HT-29 (cell line): ENCODE data around the gene MAN1B1. TPM values are rescaled to one million over a fixed set of nuclear protein-coding genes. Genes with fewer than 3 reads are reported as not detected.
A peak's percentile ranks its signal among the peaks of the same experiment; 100 is the strongest.
"Not testable (repeated sequence)": the region's sequence is repeated elsewhere in the genome, so short reads cannot be mapped to it uniquely, and the experiment has no call there.

ENCODE experiments used
- DNase-seq: peaks from one replicate; pipeline ENCODE4 v3.0.0-alpha.2; 2015; ENCODE audit warnings: low spot score
- total RNA-seq: library from RNA; depleted of rRNA; stranded (reverse); fragments of >200 nt; shearing (Covaris generic); gene quantifications from 2 replicates; pipeline ENCODE4 v1.2.3, GENCODE V29; 2014

The MAN1B1 gene
- total RNA-seq, 1 experiment from 2014 or later = 104 TPM

DNA sequence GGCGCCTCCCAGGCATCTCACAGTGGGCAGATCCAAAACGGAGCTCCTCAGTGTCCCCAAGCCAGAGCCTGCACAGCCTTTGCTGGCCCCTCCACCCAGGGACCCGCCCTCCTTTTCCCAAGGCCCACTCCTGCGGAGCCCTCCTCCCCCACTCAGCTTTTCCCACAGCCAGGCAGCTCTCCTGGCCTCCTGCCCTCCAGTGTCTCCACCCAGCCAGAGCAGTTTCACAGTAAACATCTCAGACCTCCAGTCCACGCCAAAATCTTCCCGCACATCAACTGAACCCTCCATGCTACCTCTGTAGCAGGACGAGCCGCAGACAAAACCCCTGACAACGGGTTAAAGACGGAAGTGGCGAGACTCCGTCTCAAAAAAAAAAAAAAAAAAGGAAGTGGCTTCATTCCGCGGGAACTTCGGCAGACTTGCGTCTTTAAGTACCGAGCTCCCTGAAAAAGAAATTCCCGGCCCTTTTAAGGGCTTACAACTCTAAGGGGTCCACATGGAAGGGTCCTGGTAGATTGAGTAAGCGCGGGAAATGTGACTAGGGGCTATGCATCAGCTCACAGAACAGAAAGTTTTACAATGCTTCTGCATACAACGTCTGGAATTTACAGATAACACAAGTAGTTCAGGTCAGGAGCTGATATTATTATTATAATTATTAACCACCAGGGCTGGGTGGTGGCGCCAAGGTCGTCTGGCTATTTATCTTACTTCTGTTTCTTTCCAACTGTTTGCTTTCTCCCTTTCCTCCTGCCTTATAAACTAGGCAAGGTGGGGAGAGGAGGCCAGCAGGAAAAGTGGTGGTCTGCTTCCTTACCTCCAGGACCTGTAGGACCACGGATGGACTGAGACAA, 40.7 kb downstream of the MAN1B1 start:
- peak; percentile 46 for DNase-seq

DNA sequence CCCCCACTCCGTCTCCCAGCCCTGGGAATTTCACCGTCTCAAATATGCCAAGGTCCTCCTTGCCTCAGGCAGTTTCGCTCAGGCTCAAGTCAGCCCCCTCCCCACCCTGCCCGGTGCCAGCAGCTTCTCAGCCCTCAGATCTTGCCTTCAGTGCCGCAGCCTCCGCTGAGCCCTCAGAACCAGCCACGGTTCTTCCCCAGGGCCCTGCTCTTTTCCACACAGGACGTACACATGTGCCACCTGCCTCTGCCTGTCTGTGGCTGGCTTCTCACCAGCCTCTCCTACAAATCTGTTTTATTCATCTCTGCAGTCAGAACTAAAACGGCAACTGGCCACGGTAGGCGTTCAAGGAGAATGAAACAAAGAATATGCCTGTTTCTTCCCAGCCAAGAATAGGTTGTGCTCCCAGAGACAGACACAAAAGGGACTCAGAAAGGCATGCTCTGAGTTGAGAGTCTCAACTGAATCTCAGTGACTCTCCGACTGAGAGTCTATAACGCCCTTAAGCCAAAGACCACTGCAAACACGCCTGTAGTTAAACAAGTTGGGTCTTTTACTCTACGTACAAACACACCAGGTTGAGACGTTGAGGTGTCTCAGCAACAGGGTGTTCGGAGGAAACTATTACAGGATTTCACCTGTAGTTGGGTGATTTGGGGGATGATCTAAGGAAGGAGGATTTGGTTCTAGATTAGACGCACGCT, 41.5 kb downstream of the MAN1B1 start:
- peak; percentile 44 for DNase-seq

DNA sequence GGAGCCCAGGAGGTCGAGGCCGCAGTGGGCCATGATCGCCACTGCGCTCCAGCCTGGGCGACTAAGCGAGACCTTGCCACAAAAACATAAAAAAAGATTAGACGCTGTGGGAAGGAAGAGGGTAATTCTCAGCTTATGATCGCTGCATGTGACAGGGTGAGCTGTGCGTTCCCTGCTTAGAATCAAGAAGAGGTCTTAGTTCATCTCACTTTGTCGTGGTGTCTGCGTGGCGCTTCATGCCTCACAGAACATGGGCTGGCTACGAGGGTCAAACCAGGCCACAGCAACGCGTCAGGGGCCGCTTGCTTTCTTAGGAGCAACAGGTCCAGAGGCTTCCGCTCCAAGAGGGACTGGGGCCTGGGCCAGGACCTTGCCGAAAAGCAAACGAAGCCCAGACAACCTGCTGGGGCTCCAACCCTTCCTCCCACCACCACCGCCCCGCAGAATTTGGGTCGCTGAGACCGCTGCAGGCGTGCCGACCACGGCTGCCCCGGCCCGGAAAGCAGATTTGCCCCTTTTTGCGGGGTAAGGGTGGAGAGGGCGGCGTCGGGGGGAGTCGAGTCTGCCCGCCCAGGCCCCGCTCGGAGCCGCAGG, 42.2 kb downstream of the MAN1B1 start:
- peak; percentile 38 for DNase-seq

DNA sequence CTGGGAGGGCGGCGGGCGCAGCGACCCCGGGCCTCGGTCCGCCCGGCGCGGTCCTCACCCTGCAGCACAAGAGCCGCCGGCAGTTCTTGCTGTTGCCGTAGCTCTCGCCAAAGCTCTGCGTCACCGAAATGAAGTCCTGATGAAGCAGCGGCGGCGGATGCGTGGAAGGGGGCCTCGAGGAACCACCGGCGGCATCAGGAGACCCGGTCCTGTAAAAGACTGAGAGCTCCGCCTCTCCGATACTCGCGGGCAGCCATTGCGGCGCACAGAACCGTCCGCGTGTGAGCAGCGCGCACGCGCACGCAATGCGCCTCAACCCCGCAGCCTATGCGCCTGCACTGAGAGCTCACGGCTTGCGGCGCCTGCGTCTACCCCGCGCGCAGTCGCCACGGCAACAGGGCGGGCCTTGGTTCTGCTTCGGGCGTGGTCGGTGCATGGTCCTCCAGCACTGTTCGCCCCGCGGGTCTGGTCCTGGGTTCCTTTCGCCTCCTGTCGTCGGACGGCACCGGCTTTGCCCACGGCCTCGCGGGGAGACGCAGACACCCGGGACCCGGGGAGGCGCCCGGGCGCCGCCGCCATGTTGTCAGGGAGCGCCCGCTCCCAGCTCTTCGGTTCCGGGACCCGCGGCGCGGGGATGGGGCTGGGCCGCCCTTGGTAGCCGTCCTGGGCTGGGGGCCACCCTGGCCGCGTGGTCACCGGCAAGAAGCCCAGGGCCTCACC, 42.8 kb downstream of the MAN1B1 start:
- DNase-seq = peak; percentile 85

DNA sequence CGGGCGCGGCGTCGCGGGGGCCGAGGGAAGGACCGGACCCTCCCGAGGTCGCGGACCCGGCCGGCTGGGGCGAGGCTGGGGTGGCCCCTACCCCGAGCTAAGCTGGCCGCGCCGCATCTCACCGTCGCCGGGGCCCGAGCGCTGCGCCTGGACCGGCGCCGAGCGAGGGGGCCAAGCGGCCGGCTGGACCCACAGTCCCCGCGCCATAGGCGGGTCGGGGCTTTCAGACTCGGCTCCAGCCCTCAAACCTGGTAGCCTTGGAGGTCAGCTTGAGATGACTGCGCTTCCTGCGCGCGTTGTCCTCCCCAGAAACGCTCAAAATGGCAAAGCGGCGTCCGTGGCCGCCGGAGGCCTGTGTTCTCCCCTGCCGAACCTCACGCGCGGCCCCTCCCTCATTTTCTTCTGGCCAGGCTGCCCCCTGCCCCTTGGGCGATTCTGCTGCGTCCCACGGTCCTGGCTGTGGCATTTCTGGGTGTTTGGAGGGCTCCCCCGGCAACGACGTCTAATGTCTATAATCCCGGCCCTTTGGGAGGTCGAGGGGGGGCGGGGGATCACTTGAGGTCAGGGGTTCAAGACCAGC, 43.5 kb downstream of the MAN1B1 start:
- no peak for DNase-seq

DNA sequence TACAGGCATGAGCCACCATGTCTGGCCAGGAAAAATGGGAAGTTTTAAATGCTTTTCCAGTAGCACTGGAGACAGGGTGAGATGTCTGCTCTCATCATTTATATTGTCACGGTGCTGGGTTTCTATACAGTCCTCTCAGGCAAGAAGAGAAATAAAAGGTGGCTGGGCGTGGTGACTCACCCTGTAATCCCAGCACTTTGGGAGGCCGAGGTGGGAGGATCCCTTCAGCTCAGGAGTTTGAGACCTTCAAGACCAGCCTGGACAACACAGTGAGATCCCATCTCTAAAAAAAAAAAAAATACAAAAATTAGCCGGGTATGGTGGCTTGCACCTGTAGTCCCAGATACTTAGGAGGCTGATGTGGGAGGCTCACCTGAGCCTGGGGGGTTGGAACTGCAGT, 47.4 kb downstream of the MAN1B1 start:
- DNase-seq = no peak

DNA sequence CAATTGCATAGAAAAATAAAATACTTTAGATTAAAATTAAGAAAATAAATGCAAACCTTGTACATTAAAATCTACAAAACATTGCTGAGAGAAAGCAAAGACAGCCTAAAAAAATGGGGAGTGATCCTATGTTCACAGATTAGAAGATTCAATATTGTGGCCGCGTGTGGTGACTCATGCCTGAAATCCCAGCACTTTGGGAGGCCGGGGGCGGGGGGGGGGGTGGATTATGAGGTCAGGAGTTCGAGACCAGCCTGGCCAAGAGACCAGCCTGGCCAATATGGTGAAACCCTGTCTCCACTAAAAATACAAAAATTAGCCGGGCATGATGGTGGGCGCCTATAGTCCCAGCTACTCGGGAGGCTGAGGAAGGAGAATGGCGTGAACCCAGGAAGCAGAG, 48.4 kb downstream of the MAN1B1 start:
- DNase-seq = not testable (repeated sequence)

DNA sequence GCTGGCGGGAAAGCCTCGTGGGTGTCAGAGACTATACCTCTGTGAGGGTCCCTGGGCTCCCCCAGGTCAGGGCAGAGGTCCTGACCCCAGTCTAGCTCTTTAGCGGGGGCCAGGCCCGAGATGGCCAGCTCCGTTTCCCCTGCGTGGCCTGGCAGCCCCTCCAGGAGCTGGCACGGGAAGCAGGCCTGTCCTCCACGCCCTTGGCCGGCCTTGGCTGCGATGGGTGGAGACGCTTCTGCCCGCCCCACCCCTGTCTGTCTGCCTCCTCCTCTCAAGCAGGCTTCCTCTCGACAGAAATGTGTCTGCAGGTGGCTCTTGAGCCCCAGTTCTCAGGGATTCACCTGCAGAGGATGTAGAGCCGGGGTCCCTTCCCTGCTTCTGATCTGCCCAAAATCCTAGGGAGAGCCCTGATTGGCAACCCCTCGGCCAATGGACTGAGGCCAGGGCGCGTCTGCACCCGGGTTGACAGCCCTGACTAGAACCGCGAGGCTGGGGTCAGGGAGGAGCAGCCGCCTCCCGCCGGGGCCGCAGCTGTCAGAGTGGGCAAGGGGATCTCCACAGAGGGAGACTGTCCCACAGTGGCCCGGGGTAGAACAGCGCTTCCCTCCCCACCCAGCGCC, 49.6 kb downstream of the MAN1B1 start:
- no peak for DNase-seq

DNA sequence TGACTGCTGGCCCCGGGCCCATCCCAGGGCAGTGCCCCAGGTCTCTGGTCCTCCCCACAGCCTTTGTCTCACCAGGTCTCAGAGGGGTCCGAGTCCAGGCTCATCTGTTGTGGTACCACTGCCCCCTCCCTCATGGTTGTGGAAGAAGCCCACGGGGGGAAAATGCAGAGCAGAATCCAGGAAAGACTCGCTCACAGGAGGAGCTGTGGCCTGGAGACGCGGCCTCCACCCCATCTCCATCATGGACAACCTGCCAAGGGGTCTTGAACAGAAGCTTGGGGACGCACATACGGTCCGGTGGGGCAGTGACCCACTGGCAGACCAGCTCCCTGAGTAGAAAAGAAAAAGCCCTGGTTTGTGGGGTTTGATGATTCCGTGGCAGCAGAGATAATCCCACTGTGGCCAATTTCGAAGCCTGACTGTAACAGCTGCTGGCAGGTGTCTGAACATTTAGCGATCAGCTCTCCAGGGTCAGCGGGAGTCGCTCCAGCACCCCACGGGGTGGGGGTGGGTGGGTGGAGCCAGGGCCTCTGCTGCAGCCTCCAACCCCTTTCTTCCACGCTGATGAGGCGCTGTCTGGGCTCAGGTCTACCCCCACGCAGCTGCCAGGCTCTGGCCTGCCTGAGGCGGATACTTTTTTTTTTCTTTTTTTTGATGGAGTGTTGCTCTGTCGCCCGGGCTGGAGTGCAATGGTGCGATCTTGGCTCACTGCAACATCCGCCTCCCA, 50.3 kb downstream of the MAN1B1 start:
- DNase-seq = no peak

DNA sequence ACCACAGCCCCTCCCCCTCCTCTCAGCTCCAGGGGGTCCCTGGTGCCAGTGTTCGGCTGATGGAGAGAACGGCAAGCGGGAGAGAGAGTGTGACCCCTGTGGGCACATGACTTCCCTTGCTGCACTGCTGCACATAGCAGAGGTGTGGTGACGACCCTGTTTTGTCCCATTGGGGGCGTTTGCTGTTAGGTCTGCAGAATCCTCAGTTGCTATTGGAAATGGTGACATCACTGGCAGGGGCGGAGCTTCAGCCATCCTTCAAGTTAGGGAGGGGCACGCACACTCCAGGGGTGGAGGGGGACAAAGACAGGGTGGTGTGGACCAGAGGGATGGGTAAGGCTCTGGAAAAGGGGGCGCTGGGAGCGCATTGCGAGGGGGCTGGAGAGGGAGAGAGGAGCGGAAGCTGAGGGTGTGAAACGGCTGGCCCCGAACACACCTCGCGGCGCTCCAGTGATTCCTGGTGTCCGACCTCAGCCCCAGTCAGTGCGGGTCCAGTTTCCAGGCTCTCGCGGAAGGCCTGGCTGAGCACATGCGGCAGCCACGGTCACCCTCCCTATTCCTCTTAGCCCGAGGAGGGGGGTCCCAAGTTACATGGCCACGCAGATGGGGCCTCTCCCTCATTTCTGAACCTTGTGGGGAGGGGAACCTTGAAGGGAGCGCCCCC, 51.4 kb downstream of the MAN1B1 start:
- DNase-seq = no peak

DNA sequence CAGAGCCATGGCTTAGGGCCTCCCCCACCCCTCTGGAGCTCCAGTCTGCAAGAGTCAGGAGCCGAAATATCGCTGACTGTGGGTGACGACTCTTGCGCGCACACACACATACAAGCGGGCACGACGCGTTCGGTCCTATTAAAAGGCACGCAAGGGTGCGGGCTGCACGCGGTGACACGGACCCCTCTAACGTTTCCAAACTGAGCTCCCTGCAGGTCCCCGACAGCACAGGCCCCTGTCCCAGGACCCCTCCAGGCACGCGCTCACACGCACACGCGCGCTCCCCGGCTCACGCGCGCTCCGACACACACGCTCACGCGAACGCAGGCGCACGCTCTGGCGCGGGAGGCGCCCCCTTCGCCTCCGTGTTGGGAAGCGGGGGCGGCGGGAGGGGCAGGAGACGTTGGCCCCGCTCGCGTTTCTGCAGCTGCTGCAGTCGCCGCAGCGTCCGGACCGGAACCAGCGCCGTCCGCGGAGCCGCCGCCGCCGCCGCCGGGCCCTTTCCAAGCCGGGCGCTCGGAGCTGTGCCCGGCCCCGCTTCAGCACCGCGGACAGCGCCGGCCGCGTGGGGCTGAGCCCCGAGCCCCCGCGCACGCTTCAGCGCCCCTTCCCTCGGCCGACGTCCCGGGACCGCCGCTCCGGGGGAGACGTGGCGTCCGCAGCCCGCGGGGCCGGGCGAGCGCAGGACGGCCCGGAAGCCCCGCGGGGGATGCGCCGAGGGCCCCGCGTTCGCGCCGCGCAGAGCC, 52.1 kb downstream of the MAN1B1 start, which contains the start of gene GRIN1:
Gene GRIN1 (plus strand): TSS at position 433 of the 746 bp plus-strand sequence. CDS start 333 bp downstream, outside the sequence.
- DNase-seq = no peak

DNA sequence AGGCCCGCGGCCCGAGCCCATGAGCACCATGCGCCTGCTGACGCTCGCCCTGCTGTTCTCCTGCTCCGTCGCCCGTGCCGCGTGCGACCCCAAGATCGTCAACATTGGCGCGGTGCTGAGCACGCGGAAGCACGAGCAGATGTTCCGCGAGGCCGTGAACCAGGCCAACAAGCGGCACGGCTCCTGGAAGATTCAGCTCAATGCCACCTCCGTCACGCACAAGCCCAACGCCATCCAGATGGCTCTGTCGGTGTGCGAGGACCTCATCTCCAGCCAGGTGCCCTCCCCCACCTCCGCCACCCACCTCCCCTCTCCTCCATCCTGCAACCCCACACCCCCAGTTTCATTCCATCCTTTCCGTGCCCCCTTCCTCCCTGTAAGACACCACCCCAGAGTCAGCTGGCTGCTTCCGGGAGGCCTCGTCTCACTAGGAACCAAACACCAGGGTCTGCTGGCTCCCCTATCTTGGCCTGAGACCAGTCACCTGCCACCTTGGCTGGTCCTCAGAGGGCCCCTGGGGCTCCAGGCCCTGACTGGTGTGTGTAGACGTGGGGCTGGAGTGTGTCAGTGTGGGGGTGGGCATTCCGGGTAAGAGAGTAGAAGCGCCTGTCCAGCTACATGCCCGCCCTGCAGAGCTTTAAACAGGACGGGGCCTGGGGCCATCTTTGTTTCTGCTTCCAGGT, 52.8 kb downstream of the MAN1B1 start:
- DNase-seq = no peak

DNA sequence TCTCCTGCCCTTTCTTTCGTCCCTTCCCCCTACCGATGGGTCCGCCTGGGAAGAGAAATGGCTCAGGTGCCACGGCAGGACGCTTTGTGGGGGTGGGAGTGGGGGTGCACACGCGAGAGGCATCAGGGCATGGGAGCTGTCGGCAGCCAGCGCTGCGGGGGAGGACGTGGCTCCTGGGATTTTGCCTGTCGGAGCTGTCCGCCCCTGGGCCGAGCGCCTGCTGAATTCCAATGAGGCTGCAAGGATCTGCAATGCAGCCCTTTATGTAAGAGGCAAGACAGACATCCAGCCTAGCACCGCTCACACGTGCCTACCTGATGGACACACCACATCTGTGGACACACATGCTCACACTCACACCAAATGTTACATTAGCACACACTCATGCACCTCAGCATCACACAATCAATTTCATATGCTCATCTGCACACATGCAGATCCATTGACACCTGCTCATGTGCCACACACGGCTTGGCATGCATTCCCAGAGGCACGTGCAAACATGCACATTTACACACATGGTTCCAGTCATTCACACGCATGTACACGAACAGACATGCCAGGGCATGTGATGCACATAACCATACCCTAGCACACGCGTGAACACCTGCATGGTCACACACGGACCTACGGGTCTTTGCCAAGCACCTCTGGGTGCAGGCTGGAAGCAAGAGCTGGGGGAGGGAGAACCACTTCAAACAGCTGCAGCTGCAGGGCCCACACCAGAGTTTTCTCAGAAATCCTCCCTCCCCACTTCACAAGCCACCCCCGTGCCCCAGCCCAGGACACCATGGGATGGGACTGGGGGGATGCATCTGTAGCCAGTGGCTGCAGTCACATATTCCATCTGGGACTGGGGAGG, 53.6 kb downstream of the MAN1B1 start:
- no peak for DNase-seq

DNA sequence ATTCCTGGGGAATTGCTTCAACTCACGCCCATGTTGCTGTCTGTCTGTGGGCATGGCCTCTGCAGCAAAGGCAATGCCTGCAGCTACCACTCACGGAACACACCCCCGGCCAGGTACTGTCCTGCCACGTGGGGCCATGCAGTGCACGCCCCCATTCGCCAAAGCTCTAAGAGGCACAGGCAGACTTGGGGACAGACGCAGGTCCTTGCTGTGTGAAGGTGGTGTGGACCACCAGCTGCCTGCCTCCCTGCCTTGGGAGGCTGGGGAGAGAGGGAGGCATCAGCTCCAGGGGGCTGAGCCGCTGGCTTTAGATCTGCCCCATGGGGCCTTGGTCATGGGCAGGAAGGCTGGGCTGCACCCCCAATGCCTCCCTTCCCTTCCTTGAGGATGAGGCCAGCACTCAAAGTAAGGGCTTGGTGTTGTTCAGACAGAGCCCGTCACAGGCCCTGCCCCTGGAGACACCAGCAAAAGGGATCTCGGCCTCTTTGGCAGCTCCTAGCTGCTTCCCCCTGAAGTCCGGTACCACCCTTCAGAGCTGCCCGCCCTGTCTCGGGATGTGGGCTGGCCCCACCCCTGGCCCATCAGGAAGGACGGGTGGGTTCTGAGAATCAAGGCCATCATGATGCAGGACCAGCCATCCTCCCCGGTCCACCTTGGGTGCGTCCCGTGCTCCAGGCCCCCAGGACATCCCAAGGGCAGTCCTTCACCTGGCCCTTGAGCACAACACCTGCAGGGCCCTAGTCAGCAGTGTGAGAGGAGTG, 54.4 kb downstream of the MAN1B1 start:
- no peak for DNase-seq

DNA sequence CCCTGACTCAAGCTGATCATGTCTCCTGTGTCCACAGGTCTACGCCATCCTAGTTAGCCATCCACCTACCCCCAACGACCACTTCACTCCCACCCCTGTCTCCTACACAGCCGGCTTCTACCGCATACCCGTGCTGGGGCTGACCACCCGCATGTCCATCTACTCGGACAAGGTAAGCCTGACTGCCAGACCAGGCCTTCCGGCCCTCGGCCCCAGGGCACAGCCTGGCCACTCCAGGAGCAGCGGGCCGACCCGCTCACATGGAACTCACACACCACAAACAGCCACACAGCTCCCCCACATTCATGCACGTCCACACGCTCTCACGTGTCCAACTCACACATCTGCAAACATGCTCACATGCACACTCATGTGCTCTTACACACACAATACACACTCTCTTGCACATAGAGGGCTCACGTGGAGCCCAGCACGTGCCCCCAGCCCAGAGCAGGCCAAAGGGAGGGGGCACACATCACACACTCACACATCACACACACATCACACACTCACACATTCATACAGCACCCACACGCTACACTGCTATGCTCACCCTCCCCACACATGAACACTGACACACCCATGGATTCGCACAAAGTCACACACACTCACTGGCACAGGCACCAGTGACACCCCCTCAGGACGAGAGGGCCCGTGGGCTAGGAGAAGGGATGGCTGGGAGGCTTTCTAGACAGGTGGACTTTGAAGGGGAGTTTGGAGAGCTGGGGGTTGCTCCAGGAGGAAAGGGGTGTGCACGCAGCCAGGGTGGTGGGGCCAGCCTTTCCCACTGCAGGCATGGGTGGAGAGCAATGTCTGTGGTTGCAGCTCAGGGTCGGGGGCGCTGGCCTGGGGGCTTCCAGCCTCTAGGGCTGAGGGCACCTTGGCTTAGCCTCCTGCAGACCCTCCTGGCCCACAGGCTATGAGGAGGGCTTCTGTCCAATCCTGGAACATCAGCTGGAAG, 55.5 kb downstream of the MAN1B1 start:
- DNase-seq = no peak
